ENCODE data around the gene SYT2. TPM values are rescaled to one million over a fixed set of nuclear protein-coding genes. Genes with fewer than 3 reads are reported as not detected.

Gene SYT2
- polyA plus RNA-seq, 12 donors: 0.19 to 2.7 (median 0.44) TPM; not detected in 1

DNA sequence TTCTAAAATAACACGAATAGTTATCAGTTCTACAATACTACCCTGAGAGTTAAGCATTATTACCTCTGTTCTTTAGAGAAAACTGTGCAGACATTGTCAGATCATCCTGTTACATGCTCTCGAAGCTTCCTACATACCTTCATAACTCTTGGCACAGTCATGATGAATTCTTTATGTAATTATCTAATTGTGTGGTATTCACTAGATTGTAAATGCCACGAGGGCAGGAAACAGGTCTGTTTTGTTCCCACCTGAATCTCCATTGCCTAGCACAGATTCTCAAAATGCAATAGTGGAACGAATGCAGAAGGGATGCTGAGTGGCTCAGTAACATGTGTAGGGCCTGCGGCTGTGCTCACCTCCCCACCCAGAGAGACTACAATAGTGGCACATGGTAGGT is 3.4 kb downstream of the SYT2 start:
- DNase-seq: no peak

DNA sequence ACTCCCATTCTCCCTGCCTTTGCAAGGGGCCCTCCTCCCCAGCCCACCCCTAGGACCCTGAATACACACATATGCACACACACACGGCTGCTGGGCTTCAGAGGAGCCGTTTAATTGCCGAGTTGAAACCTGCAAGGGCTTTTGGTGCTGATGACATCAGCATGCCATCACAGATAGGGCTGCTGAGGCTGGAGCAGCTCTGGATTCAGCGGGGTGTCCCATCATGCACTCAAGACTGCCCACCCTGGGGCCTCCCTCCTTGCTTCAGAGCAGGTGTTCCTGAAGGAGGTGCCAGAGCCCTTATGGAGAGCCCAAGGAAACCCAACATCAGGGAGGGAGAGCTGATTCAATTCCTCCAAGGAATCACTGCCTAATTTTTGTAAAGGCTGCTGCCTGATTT is 5.7 kb downstream of the SYT2 start:
- no peak for DNase-seq

DNA sequence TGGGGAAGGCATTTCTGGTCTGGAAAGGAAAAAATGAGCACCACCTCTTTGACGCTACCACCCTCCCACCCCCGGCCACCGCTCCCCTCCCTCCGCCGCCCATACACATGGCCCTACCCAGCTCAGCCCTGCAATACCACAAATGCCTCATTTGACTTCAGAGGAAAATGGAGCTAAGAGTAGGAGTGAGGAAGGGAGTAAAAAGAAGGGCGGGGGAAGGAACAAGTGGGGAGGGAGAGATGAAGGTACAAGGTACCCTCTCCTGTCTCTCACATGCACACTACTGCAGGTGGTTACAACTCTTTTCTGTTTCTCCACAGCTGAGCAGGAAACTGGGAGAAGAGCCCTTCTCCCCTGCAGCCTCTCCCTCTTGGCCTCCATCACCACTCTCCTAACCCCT is 7.1 kb downstream of the SYT2 start:
- no peak for DNase-seq

DNA sequence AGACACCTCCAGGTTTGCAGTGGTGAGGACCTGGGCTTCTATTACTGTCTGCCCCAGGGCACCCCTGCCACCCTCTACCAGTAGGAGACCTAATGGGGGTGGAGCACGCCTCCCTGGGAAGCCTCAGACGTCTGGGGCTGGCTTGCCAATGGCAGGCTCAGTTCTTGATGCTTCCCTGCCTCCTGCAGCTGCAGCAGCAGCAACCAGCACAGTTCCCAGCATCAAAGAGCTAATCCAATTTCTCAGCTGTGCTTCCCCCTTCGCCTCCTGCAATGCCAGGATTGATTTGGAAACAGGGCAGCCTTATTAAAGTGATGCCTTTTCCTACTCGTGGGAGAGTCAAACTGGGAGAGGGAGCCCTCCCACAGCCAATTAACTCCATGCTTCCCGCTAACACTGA is 8.2 kb downstream of the SYT2 start:
- DNase-seq: no peak

DNA sequence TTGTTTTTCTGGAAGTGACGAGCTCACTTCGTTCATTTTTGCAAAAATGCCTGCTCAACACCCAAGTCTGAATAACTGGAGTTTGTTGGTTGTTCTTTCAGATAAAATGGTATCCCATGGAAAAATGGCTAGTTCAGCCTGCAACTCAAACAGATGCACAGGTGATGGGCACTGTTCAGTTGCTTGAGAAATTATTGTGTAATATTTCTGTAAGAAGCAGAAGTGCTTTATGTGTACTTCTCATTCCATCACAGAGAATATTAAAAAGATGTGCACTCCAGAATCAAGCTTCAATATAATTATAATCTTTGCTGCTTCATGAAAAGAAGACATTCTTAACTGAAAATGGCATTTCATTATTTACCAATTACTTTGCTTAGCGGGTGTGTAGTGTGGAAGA is 9.1 kb downstream of the SYT2 start:
- DNase-seq: no peak

DNA sequence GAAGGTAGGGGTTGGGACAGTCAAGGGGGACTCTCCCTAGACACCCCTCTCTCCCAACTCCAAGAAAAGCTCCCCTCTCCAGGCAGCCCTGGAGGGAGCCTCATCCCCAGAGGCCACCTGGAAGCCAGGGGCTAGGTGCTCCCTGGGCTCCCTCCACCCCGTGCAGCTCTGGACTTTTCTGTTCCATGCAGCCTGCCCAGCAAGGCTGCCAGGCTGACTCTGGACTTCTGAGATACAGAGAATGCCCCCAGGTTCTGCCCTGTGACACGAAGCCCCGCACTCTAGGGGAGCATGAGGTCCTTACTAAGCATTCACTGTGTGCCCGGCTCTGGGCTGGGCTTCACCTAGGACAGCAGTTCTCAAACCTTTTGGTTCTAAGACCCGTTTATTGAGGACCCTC is 10.2 kb downstream of the SYT2 start:
- no peak for DNase-seq

DNA sequence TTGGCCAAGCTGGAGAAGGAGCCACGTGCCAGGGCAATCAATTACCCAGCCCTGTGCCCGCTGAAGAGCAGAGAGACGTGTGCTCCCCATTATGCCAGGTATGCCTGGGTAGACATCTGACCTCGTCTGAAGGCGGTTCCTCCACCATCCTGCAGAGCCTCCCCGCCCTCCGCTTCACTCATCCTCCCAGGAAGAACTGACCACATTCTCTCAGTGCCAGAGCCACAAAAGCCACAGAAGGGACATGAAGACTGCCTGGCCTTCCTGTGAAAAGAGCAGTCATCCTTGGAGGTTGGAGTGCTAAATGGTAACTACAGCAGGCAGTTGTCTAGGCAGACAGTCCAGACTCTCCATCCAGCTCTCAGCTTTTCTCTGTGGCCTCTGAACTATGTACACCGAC is 12.0 kb downstream of the SYT2 start:
- DNase-seq: no peak

DNA sequence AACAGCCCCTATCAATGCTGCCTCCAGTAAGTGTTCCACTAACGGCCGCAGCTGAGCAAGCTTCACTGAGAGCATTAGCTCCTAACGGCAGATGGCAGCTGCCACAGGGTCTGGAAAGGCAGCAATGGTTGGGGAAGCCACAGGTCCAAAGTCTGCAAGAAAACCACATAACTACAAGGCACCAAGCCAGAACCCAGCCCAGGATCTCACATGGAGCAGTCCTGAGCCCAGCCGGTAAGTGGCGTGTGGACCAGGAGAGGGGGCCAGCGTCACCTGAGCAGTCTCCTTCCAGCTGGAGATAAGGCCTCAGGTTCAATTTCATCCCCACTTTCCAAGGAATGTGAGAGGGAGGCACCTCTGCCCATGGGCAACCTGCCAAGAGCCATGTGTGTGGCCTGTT is 13.2 kb downstream of the SYT2 start:
- no peak for DNase-seq

DNA sequence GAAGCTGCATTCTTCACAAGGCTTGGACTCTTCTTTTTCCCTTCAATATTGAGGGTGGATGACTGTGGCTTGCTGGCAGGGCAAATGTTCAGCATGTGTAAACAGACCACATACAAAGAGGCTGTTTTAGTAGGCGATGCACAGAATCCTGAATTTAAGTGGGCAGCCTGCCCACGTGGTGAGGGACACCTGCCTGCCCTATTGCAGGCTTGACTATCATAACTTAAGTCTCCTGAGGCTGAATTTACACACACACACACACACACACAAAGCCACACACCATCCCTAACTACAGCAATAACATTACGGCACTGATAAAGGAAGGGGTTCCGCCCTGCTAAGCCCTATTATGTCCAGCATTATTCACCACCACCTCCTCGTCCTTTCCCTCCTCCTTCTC is 15.9 kb downstream of the SYT2 start:
- DNase-seq: no peak

DNA sequence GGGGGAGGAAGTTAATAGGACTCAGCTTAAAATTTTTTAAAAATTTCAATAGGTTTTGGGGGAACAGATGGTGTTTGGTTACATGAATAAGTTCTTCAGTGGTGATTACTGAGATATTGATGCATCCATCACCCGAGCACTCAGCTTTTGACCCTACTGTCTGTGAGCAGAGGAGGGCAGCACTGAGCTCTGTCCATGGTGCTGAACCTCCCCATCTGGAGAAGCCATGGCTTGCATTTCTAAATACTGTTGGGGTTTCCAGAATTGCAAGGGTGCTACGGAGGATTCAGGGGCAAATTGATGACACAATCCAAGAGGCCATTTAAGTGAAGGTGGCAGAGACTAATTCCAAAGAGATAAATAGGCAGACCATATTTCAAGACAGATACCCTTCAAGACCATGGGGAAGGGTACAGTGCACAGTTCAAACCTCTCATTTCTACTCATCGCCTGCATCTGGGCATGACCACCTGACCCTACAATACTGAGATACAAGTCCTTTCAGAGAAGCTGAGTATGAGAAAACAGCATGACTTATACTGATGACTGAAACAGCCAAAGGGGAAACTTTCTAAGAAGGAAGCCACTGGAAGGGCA is 17.2 kb downstream of the SYT2 start:
- DNase-seq: peak; percentile 81

DNA sequence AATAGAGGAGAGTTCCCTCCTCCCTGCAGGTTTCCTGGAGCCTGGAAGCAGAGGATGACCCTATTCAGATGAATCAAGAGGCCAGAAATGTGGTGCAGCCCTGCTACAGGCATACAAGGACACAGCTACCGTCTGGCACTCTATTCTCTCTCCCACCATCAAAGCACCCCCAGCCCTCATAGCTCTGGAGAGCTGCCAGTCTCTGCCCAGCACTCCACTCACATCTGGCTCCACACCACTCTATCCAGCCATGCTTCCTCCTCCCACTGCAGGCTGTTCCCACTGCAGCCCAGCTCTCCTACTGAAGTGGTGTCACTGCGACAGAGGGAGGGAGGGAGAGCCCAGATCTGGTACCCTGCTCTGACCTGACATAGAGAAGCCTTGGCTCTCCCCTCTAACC is 18.4 kb downstream of the SYT2 start:
- DNase-seq: no peak

DNA sequence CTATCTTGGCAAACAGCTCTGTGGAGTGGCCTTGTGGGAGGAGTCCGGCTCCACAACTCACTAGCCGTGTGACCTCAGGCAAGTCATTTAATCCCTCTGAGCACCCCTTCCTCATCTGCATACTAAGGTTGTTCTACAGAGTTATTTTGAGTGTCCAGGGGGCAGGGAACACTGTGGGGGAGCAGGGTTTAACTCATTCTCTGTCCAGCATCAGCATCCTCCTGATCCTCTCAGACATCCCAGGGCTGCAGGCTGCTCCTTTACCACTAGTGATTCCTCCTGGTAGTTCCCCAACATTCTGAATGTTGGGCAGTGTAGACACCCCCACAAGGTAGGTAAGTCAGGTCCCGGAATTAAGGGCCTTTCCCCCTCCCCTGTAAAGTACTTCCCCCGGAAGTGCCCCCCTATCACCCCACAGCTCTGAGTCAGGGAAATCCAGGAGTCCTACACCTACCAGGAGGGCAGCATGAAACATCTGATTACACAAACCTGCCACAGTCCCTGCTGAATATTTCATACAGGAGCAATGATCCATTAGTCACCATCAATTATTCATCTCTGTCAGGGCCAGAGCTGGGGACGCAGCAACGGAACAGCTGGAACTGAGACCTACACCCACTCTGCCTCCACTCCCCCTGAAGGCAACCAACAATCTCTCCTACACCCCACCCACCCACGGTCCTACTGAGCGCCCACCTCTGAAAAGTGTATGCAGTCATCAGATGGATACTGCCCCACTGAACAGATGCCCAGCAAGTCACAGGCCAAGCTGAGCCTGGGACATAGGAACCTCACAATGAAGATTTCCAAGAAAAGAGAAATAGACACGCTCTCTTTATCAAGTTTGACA is 20.5 kb downstream of the SYT2 start:
- no peak for DNase-seq

DNA sequence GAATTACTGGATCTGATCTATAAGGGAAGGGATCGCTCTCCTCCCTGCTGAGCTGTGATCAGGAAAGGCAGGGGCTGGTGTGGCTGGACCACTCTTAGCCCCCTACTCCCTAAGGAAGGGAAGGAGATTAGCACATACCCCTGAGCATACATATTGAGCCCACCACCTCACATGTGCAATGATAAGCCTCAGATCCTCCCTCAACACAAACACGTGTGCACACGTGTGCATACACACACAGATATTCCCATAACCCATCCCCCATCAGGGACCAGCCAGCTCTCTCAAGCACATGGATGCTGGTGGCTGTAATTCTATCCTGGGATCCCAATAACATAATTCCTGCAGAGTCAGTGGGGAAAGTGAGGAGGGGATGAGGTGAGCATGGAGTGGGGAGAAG is 21.2 kb downstream of the SYT2 start:
- DNase-seq: no peak

DNA sequence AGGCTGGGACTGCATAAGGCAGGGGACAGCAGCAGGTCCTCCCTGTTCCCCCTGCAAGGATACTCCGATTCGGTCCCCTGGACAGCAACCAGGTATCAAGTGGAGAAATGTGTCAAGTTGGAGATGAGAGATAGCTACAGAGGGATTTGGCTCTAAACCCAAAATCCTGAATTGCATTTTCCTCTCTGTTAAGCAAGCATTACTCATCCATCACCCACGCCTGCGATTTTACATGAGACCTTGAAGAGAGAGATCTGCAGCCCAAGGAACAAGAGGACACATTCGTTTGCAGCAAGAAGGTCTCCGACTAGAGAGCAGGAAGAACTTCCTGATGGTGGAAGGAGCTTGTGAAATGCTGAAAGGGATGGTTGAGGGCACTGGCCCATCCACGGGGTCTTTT is 21.9 kb downstream of the SYT2 start:
- DNase-seq: no peak

DNA sequence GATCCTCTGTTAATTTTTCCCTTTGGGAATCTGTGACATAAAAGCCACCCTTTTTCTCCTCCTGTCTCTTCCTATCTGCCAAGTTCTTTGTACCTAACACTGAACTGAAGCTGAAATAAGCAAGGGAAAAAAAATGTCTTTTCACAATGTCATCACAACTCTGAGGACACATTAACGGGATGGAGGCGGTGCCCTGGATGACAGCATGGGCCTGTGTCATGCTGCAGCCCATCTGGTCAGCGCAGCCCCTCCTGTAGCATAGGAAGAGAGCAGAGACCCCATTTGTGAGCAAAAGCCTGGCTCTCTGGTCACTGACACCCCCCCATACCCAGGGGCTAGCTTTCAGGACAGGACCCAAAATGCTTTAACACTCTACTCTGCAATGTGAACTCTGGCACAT is 22.5 kb downstream of the SYT2 start:
- DNase-seq: no peak

DNA sequence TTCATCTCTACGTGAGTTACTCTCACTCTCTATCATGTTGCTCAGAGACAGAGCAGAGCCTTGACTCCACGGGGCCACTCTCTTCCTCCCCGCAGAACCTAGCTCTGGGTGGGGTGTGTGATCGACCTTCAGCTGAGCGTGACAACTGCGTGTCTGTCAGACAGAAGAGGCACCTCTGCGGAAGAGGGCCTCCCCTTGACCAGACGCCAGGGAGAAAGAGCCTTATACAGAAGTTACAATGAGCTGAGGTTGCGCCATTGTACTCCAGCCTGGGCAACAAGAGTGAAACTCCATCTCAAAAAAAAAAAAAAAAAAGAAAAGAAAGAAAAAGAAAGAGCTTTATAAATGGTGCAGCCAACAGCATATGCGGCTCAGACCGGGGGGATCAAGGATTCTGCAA is 22.9 kb downstream of the SYT2 start:
- no peak for DNase-seq

DNA sequence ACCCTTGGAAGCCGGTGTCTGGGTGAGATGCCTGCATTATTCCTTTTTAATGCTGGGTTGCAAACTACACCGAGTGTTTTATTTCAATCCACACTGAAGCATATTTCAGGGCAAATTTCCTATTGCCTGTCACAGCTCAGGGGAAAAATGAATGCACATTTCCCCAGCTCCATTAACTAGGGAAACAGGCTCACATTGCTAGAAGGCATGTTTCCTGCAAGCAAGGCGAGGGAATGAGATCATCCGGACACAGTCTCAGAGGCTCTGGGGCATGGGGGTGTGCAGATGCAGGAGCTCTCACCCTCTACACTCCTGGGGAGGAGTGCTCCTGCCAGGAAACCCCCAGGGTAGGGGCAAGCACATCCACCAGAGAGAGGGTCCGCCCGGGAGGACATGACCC is 24.6 kb downstream of the SYT2 start:
- DNase-seq: no peak

DNA sequence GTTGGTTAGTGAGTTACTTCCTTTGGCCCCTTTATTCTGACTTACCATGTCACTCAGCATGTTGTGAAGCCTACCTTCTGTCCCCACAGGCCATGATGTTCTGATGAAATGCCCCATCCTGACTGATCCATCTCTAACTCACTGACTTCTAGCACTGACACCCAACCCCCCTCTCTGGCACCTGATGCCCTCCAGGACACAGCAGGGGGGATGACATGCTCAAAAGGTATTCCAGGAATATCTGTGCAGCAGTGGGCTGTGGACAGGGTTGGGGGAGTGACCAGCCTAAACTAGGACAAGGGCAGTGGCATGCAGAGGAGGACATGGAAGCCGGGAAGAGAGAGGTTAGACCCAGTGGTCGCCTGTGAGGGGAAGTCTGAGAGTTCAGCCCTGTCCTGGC is 25.5 kb downstream of the SYT2 start:
- DNase-seq: no peak

DNA sequence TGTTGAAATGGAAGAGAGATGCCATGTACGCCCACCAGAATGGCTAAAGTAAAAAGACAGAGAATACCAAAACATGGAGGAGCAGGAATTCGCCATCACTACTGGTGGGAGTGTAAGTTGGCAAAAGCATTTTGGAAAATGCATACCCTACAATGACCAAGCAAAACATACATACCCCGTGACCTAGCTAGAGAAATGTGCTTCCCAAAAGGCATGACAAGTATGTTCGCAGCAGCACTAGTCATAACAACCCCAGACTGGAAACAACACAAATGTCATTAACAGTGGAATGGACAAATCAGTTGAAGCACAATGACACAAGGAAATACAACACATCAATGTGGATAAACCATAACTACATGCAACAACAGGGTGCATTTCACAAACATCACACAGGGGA is 27.2 kb downstream of the SYT2 start:
- DNase-seq: no peak

DNA sequence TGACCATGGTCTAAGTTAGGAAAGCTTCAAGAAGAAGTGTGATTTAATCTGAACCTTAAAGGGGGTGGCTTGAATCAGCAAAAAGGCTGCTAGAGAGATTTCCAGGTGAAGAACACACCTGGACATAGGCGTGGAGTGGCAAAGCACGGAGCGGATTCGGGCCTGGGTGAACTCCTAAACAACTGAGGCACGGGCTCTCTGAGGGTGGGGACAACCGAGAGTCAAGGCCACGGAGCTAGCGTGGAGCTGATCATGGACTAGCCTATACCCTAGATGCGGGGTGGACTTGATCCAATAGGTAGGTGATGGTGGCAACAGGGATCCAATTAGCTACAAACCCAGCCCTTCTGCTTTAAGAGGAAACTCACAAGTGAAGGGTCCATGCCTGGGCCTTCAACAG is 27.8 kb downstream of the SYT2 start:
- no peak for DNase-seq

DNA sequence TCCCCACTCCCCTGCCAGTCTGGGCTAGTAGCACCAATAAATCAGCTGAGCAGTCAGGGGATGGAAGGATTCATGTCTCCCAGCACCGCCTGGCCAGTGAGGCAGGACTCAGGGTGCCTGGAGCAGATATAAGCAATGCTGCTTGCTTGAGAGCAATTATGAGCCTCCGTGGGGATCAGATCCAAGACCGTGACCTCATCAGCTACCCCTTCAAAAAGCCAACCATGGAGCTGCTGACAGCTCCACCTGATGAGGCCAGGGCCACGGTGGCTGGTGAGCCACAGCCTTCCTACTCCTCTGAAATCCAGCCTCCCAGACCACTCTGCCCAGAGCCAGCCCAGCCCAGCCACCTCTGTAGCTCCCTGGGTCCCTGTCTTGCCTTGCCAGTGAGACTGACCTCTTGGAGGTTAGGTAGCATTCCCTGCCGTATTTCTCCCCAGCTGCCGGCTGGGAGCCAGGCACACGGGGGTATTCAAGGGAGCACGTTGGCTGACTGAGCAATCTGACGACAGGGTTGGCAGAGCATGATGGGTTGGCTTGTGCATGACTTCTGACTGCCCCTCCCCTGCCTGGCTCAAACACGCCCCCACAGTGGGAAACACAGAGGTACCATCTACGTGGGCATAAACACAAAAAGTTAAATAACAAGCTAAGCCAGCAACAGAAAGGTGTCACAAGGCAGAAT is 28.4 kb downstream of the SYT2 start:
- no peak for DNase-seq

DNA sequence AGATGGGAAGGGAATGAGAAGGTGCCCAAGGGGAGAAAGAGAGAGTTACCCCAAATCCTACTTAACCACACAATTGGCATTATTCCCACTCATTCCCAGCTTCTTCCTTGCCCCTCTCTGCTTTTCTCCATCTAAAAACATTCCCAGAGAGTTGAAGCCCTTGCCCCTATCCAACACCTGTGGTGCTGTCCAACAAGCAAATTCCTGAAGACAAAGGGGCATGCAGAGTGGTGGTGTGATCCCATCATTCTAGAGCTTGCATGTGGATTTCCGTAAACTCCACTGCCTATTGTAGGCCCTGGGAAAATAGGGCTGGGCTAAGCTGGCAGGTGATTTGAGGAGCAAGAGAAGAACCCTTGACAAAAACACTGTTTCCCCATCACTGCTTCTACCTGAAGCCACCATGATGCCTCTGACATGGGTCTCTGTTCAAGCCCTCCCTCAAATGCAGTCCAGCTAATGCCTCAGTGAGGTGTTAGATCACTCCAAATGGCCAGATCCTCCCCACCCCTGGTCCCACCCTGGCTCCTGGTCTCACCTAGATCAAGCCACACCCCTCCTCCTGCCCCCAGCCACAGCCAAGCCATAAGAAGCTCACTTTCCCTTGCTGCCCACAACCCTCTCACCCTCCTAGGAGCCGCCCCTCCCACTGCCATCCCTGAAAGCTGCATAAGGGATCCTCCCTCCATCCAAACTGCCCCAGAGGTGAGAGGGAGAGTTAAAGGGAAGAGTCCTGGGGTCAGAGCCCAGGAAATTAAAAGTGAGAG is 29.5 kb downstream of the SYT2 start:
- no peak for DNase-seq

Data from muscle of arm (tissue), 12 donors.